Thoracic aorta (tissue), 2 donors: ENCODE measurements around the gene ZNF830. TPM values are rescaled to one million over a fixed set of nuclear protein-coding genes. Genes with fewer than 3 reads are reported as not detected.

Experiments
- ATAC-seq: fragments of 150-250 bp; one replicate; pipeline ENCODE4 v1.8.0; 2017; ENCODE audit warnings: low read depth; ENCODE audit not compliant: insufficient number of reproducible peaks, low FRiP score
- DNase-seq: peaks from one replicate; pipeline ENCODE4 v3.0.0-alpha.2; 2020; ENCODE audit warnings: low spot score
- H3K27ac ChIP-seq, 2 donors: fragments of 200-600 bp; sonication (generic); 1 replicate in 1 of 2; 2 replicates in 1 of 2; pipeline ENCODE4 v1.5.1; 2016; ENCODE audit warnings: mild to moderate bottlenecking in 2 of 2, moderate library complexity in 2 of 2
- H3K27me3 ChIP-seq: fragments of 200-600 bp; sonication (generic); replicated peaks from 2 replicates; pipeline ENCODE4 v1.6.0; 2016; ENCODE audit warnings: mild to moderate bottlenecking; ENCODE audit not compliant: insufficient read depth
- H3K36me3 ChIP-seq: fragments of 200-600 bp; sonication (generic); one replicate; pipeline ENCODE4 v1.5.1; 2016
- H3K4me1 ChIP-seq, 2 donors: fragments of 200-600 bp; sonication (generic); 1 replicate in 1 of 2; 2 replicates in 1 of 2; pipeline versions ENCODE4 v1.5.1 to v1.6.0; 2016; ENCODE audit warnings: low read depth in 2 of 2, mild to moderate bottlenecking in 1 of 2; ENCODE audit not compliant: control insufficient read depth in 1 of 2
- H3K4me3 ChIP-seq: fragments of 200-600 bp; sonication (generic); 2 replicates; pipeline ENCODE4 v1.5.1; 2016; ENCODE audit warnings: mild to moderate bottlenecking
- H3K9me3 ChIP-seq: fragments of 200-600 bp; sonication (generic); 2 replicates; pipeline ENCODE4 v1.5.1; 2016
- CTCF ChIP-seq: fragments of 200-600 bp; sonication (generic); IDR thresholded peaks from one replicate; pipeline ENCODE4 v1.5.1; 2019; ENCODE audit warnings: antibody characterized with exemption
- total RNA-seq, 2 donors: library from RNA; depleted of rRNA; stranded (reverse); fragments of >200 nt; gene quantifications; one replicate each; pipeline versions ENCODE4 v1.1.0 to v1.2.3, GENCODE V29; 2016

Gene ZNF830
- 10 to 100 TPM in 1 of 2 donors, 1 to 10 TPM in 1; 5.1 to 20.1 TPM for total RNA-seq

- peak; percentile 99 for ATAC-seq
- TF ChIP-seq CTCF, result no peak
Observed at GRCh38 chr17:34961093-34961911, at the start of gene ZNF830, which contains the start of gene CCT6B. TSS of gene ZNF830 (plus strand) at chr17:34961540. CDS start at chr17:34961567, 27 bp downstream. TSS of gene CCT6B (minus strand) at chr17:34961460. CDS start at chr17:34961393, 67 bp downstream.

GRCh38 chr17:34913001-34913400 is 48.3 kb upstream of the ZNF830 start:
- Histone ChIP-seq H3K27me3 (no peaks in the 10 kb centered on the region), H3K4me3 (no peak overlapping the region), H3K27ac (no peak overlapping the region), H3K9me3 (no peaks in the 10 kb centered on the region), H3K4me1 (no peaks in the 10 kb centered on the region), H3K36me3 (no peaks in the 10 kb centered on the region)
- no peak for ATAC-seq
- DNase-seq, result no peak
- TF ChIP-seq CTCF, result no peak

More at GRCh38 chr17:34961093-34961911, at the start of gene ZNF830, which contains the start of gene CCT6B:
- no peaks in the 10 kb centered on the region for H3K9me3 ChIP-seq
- peak; percentile 72 for DNase-seq
- peak within 1 kb of the TSS; percentile 86 to 97 for H3K27ac ChIP-seq
- H3K36me3 ChIP-seq, result no peaks in the 10 kb centered on the region
- H3K4me1 ChIP-seq, result peaks cover 13 to 26% of the 10 kb centered on the region in 2 donors
- no peaks in the 10 kb centered on the region for H3K27me3 ChIP-seq
- H3K4me3 ChIP-seq, result peak within 1 kb of the TSS; percentile 83

- no peaks in the 10 kb centered on the region for H3K27me3 ChIP-seq
- no peak for ATAC-seq
- TF ChIP-seq CTCF, result no peak
- no peaks in the 10 kb centered on the region for H3K9me3 ChIP-seq
- H3K36me3 ChIP-seq, result no peaks in the 10 kb centered on the region
- no peaks in the 10 kb centered on the region for H3K4me1 ChIP-seq
- H3K4me3 ChIP-seq, result no peak overlapping the region
- H3K27ac ChIP-seq, result no peak overlapping the region
- no peak for DNase-seq
Observed at GRCh38 chr17:34916120-34916519, 45.2 kb upstream of the ZNF830 start.

GRCh38 chr17:34917381-34917780 is 44.0 kb upstream of the ZNF830 start:
- H3K36me3 ChIP-seq, result no peaks in the 10 kb centered on the region
- ATAC-seq, result no peak
- no peak overlapping the region for H3K27ac ChIP-seq
- H3K4me1 ChIP-seq, result no peaks in the 10 kb centered on the region
- no peak for DNase-seq
- no peak for TF ChIP-seq CTCF
- H3K27me3 ChIP-seq, result no peaks in the 10 kb centered on the region
- H3K4me3 ChIP-seq, result no peak overlapping the region
- no peaks in the 10 kb centered on the region for H3K9me3 ChIP-seq

- no peak for ATAC-seq
- no peaks in the 10 kb centered on the region for H3K27me3 ChIP-seq
- no peak overlapping the region for H3K27ac ChIP-seq
- no peaks in the 10 kb centered on the region for H3K36me3 ChIP-seq
- no peaks in the 10 kb centered on the region for H3K4me1 ChIP-seq
- DNase-seq, result no peak
- no peak overlapping the region for H3K4me3 ChIP-seq
- H3K9me3 ChIP-seq, result no peaks in the 10 kb centered on the region
- no peak for TF ChIP-seq CTCF
Observed at GRCh38 chr17:34920676-34921075, 40.7 kb upstream of the ZNF830 start.
